Activated B cell treated with CpG ODN at 0.5 μM for 24 hours (primary cell): ENCODE measurements around the gene ZNF35. TPM values are rescaled to one million over a fixed set of nuclear protein-coding genes. Genes with fewer than 3 reads are reported as not detected.

ENCODE experiments used
- ATAC-seq: fragments of 200-7000 bp; cut with Tn5 transposase; one replicate; pipeline ENCODE4 v1.10.0; 2021; ENCODE audit warnings: low read depth, mild to moderate bottlenecking, moderate library complexity
- CTCF ChIA-PET: fragments of 350-600 bp; sonication (Branson Sonifier 250); formaldehyde crosslinking; loops from one replicate; lab custom pipeline; 2021; ENCODE audit warnings: antibody characterized with exemption; lab: Charles Lee
- POLR2A ChIA-PET: fragments of 350-600 bp; sonication (Branson Sonifier 250); formaldehyde crosslinking; loops from one replicate; lab custom pipeline; 2021; ENCODE audit warnings: antibody characterized with exemption; lab: Charles Lee
- DNase-seq: peaks from one replicate; pipeline ENCODE4 v3.0.0; 2022
- H3K27ac Mint-ChIP-seq: one replicate; pipeline ENCODE4 v1.8.0; 2020; ENCODE audit warnings: mixed read lengths
- H3K27me3 Mint-ChIP-seq: one replicate; pipeline ENCODE4 v1.8.0; 2021; ENCODE audit warnings: mixed read lengths
- H3K36me3 Mint-ChIP-seq: one replicate; pipeline ENCODE4 v1.8.0; 2021; ENCODE audit warnings: low read depth, mixed read lengths
- H3K4me1 Mint-ChIP-seq: one replicate; pipeline ENCODE4 v1.8.0; 2021; ENCODE audit warnings: mixed read lengths
- H3K4me3 Mint-ChIP-seq: one replicate; pipeline ENCODE4 v1.8.0; 2020; ENCODE audit warnings: mild to moderate bottlenecking, mixed read lengths
- H3K9me3 Mint-ChIP-seq: one replicate; pipeline ENCODE4 v1.8.0; 2020; ENCODE audit warnings: mixed read lengths
- CTCF ChIP-seq: fragments of 200-600 bp; IDR thresholded peaks from one replicate; pipeline ENCODE4 v1.8.0; 2022; ENCODE audit warnings: antibody characterized with exemption, mild to moderate bottlenecking
- intact Hi-C: fragments of 100-400 bp; cut with micrococcal nuclease; formaldehyde crosslinking; loops from one replicate; pipeline ENCODE4 v1.15.1; 2024
- total RNA-seq: library from RNA; stranded (reverse); gene quantifications from 2 replicates; pipeline ENCODE4 v1.2.3, GENCODE V29; 2022

ZNF35 gene
- total RNA-seq, 1 donor from 2014 or later: 17.5 TPM

- ChIA-PET CTCF (no interaction called here), POLR2A (no interaction called here)
- H3K27me3 Mint-ChIP-seq: no peaks in the 10 kb centered on the region
- peaks cover 24% of the 10 kb centered on the region for H3K4me1 Mint-ChIP-seq
- intact Hi-C loops: no loop called here
- no peak overlapping the region for H3K4me3 Mint-ChIP-seq
- H3K27ac Mint-ChIP-seq: no peak overlapping the region
- DNase-seq (no peak), ATAC-seq (no peak)
- peaks cover 13% of the 10 kb centered on the region for H3K9me3 Mint-ChIP-seq
- peaks cover 47% of the 10 kb centered on the region for H3K36me3 Mint-ChIP-seq
- no peak for TF ChIP-seq CTCF
Observed at GRCh38 chr3:44649709-44650108, 1.2 kb downstream of the ZNF35 start.

GRCh38 chr3:44654039-44654438 lies 5.5 kb downstream of the ZNF35 start:
- ChIA-PET CTCF (no interaction called here), POLR2A (interaction anchor here (0.8 kb wide), 1 partner anchor 30 kb away, joined by 3 read pairs; no protein-coding TSS in a partner anchor)
- intact Hi-C loops: no loop called here
- Mint-ChIP-seq H3K4me1 (peaks cover 7% of the 10 kb centered on the region), H3K27ac (no peak overlapping the region), H3K4me3 (no peak overlapping the region), H3K9me3 (peaks cover 19% of the 10 kb centered on the region), H3K27me3 (no peaks in the 10 kb centered on the region), H3K36me3 (peaks cover 73% of the 10 kb centered on the region)
- no peak for TF ChIP-seq CTCF
- ATAC-seq: no peak
- DNase-seq: no peak

- POLR2A ChIA-PET: no interaction called here
- CTCF ChIA-PET: no interaction called here
- no peak overlapping the region for H3K4me3 Mint-ChIP-seq
- no peak for DNase-seq
- no peak for TF ChIP-seq CTCF
- no peaks in the 10 kb centered on the region for H3K4me1 Mint-ChIP-seq
- peaks cover 69% of the 10 kb centered on the region for H3K36me3 Mint-ChIP-seq
- H3K27ac Mint-ChIP-seq: no peak overlapping the region
- ATAC-seq: no peak
- intact Hi-C loops: no loop called here
- H3K27me3 Mint-ChIP-seq: no peaks in the 10 kb centered on the region
- H3K9me3 Mint-ChIP-seq: peaks cover 28% of the 10 kb centered on the region
Observed at GRCh38 chr3:44659015-44659414, 10.5 kb downstream of the ZNF35 start.

- CTCF ChIA-PET: no interaction called here
- Mint-ChIP-seq H3K4me3 (no peak overlapping the region), H3K4me1 (no peaks in the 10 kb centered on the region), H3K36me3 (peaks cover 65% of the 10 kb centered on the region), H3K9me3 (peaks cover 30% of the 10 kb centered on the region), H3K27me3 (no peaks in the 10 kb centered on the region), H3K27ac (no peak overlapping the region)
- intact Hi-C loops: no loop called here
- POLR2A ChIA-PET: no interaction called here
- DNase-seq (no peak), ATAC-seq (no peak)
- TF ChIP-seq CTCF: no peak
Observed at GRCh38 chr3:44659434-44659833, 10.9 kb downstream of the ZNF35 start.

- POLR2A ChIA-PET: no interaction called here
- Mint-ChIP-seq H3K27ac (no peak overlapping the region), H3K27me3 (no peaks in the 10 kb centered on the region), H3K9me3 (peaks cover 31% of the 10 kb centered on the region), H3K4me3 (no peak overlapping the region), H3K4me1 (no peaks in the 10 kb centered on the region), H3K36me3 (peaks cover 55% of the 10 kb centered on the region)
- DNase-seq (no peak), ATAC-seq (no peak)
- intact Hi-C loops: no loop called here
- CTCF ChIA-PET: no interaction called here
- no peak for TF ChIP-seq CTCF
Observed at GRCh38 chr3:44661189-44661588, 12.7 kb downstream of the ZNF35 start.
